Epithelial cell of esophagus (primary cell): ENCODE data around the gene NOTO.

ENCODE experiments used
- DNase-seq: peaks from one replicate; pipeline ENCODE4 v3.0.0; 2010; ENCODE audit warnings: low read depth
- H3K4me3 ChIP-seq: 2 replicates; pipeline ENCODE4 v1.5.1; 2011; ENCODE audit warnings: mild to moderate bottlenecking, low read length, control low read depth
- CTCF ChIP-seq: IDR thresholded peaks from 2 replicates; pipeline ENCODE4 v1.5.1; 2011; ENCODE audit warnings: low read depth, mild to moderate bottlenecking, low read length, control low read depth, inconsistent platforms; ENCODE audit not compliant: insufficient read depth; ENCODE audit errors: missing control alignments

Gene NOTO

DNA sequence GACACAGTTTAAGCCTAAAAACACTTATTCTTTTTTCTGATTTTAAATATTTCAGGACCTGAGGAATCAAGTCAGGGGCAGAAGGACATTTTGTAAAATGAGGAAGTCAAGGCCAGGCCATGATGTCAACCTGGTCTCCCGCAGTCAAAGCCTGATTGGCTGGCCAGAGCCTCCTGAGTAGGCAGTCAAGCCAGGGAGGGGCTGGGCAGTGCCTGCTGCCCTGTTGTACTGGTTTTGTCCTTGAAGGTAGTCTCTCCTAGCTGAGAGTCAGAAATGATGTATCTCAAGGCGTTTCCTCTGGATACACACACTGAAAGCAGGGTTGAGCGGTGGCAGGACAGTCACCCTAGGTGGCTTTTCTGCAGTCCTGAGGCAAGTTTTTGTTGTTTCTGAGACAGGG is 51.5 kb downstream of the NOTO start:
- TF ChIP-seq CTCF, result no peak
- peak; percentile 59 for DNase-seq
- H3K4me3 ChIP-seq, result no peak overlapping the region

GRCh38 chr2:73254343-73255006 is 52.1 kb downstream of the NOTO start:
- TF ChIP-seq CTCF, result no peak
- peak; percentile 67 for DNase-seq
- H3K4me3 ChIP-seq, result no peak overlapping the region

DNA sequence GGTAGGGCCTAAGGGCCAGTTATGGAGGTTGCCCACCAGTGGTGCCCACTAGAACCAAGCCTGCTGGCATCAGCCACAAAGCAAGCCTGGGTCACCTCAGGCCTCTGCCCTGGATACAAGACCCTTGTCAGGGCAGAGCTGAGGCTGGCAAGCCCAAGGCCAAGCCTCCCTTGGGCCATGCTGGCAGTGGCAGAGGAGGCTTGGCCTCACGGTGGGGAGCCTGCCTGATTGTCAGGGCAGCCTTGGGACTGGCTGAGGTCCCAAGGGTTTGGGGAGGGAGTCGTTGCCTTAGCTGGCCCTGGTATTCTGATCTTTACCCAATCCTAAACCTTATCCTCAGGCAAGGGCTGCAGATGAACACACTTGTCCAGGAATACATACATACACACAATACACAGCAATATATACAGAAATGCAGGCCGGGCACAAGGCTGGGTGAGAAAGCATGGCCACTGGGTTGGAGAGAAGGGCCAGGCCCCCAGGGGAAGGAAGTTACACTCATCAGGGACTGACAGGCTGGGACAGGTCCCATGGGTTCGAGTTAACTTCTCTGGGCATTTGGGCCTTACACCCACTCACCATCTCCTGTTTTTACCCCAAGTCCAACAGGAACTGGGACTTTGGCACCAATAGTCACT is 52.8 kb downstream of the NOTO start:
- TF ChIP-seq CTCF, result no peak
- no peak overlapping the region for H3K4me3 ChIP-seq
- DNase-seq, result peak; percentile 76

DNA sequence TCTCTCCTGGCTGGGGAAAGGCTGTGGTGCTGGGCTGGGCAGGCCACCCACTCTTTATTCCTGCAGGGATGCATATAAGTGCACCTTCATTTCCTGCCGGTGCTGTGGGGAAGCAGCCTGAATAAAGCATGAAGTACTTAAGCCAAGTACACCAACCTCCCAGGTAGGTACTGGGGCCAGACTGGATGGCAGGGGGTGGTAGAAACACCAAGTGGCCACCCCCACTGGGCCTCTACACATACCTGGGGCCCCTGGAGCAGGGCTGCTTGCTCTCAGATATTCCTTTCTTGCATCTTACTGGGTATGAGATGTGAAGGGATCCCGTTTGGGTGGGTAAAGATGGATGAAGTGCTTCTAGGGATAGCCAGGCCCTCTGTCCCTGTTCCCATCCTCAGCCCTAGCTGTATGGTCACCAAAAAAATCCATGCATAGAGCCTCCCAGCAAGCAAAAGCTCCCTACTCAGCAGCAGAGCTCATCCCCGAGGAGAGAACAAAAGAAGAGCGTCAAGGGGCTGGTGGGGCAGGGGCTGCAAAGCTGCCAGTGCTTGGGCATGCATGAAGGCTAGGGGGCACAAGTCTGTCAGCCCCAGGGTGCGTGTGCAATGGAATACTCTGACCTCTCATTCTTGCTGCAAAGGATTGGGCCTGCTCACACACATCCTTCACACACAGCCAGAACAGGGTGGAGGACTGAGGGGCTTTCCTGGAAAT is 53.7 kb downstream of the NOTO start:
- DNase-seq, result no peak
- no peak overlapping the region for H3K4me3 ChIP-seq
- no peak for TF ChIP-seq CTCF

GRCh38 chr2:73256618-73256922 is 54.2 kb downstream of the NOTO start:
- TF ChIP-seq CTCF, result no peak
- no peak for DNase-seq
- no peak overlapping the region for H3K4me3 ChIP-seq

- TF ChIP-seq CTCF, result no peak
- no peak overlapping the region for H3K4me3 ChIP-seq
- DNase-seq, result no peak
These were observed 54.6 kb downstream of the NOTO start for GRCh38 chr2:73257021-73257420.
